Neural cell (in vitro differentiated cells): Measurements from ENCODE around the gene FOSL2. TPM values are rescaled to one million over a fixed set of nuclear protein-coding genes. Genes with fewer than 3 reads are reported as not detected.

Experiments used
- H2AFZ ChIP-seq: fragments of 200-600, 300-800 bp; sonication (generic), shearing (Covaris generic); 2 replicates; pipeline ENCODE4 v1.6.0; 2014; ENCODE audit warnings: low read depth, mild to moderate bottlenecking, antibody characterized with exemption, low read length, moderate library complexity
- H3F3A ChIP-seq: fragments of 200-600 bp; shearing (Covaris generic); 2 replicates; pipeline ENCODE4 v1.6.1; 2016; ENCODE audit warnings: mild to moderate bottlenecking, moderate library complexity, mixed read lengths, antibody characterized with exemption, low read length; ENCODE audit not compliant: insufficient read depth, poor library complexity, severe bottlenecking
- H3K27ac ChIP-seq: fragments of 200-600, 300-800 bp; sonication (generic), shearing (Covaris generic); 2 replicates; pipeline ENCODE4 v1.5.1; 2014; ENCODE audit warnings: mild to moderate bottlenecking, low read length, moderate library complexity
- H3K27me3 ChIP-seq: fragments of 300-800, 200-600 bp; sonication (generic), shearing (Covaris generic); 2 replicates; pipeline ENCODE4 v1.6.0; 2014; ENCODE audit warnings: mild to moderate bottlenecking, low read depth, low read length, moderate library complexity; ENCODE audit not compliant: insufficient read depth
- H3K36me3 ChIP-seq: fragments of 300-800, 200-600 bp; sonication (generic), shearing (Covaris generic); 2 replicates; pipeline ENCODE4 v1.5.1; 2014; ENCODE audit warnings: mild to moderate bottlenecking, antibody characterized with exemption, low read length, moderate library complexity; ENCODE audit not compliant: insufficient read depth
- H3K4me2 ChIP-seq: fragments of 300-800, 200-600 bp; sonication (generic), shearing (Covaris generic); 2 replicates; pipeline ENCODE4 v1.6.0; 2014; ENCODE audit warnings: mild to moderate bottlenecking, low read length
- H3K4me3 ChIP-seq: fragments of 300-800, 200-600 bp; sonication (generic), shearing (Covaris generic); 2 replicates; pipeline ENCODE4 v1.5.1; 2014; ENCODE audit warnings: mild to moderate bottlenecking, low read length, moderate library complexity
- H3K79me2 ChIP-seq: fragments of 200-600 bp; shearing (Covaris generic); replicated peaks from 2 replicates; pipeline ENCODE4 v1.6.0; 2014; ENCODE audit warnings: mild to moderate bottlenecking, low read length, moderate library complexity; ENCODE audit not compliant: insufficient read depth
- H3K9ac ChIP-seq: fragments of 300-800, 200-600 bp; sonication (generic), shearing (Covaris generic); 2 replicates; pipeline ENCODE4 v1.6.1; 2016; ENCODE audit warnings: mild to moderate bottlenecking, low read length, mixed read lengths
- H3K9me2 ChIP-seq: fragments of 200-600 bp; shearing (Covaris generic); 2 replicates; pipeline ENCODE4 v1.6.1; 2016; ENCODE audit warnings: mild to moderate bottlenecking, low read length, mixed read lengths; ENCODE audit not compliant: insufficient read depth
- H3K9me3 ChIP-seq: fragments of 200-600, 300-800 bp; sonication (generic), shearing (Covaris generic); 2 replicates; pipeline ENCODE4 v1.6.1; 2016; ENCODE audit warnings: mild to moderate bottlenecking, mixed run types, low read length, moderate library complexity, mixed read lengths
- H4K20me1 ChIP-seq: fragments of 200-600 bp; shearing (Covaris generic); 2 replicates; pipeline ENCODE4 v1.6.1; 2016; ENCODE audit warnings: mild to moderate bottlenecking, mixed run types; ENCODE audit not compliant: insufficient read depth
- CTCF ChIP-seq: fragments of 450-650 bp; IDR thresholded peaks from 2 replicates; pipeline ENCODE4 v1.5.1; 2014; ENCODE audit warnings: antibody characterized with exemption, mild to moderate bottlenecking, moderate library complexity; ENCODE audit not compliant: poor library complexity, severe bottlenecking
- EP300 ChIP-seq: fragments of 450-650 bp; conservative IDR thresholded peaks from 2 replicates; pipeline ENCODE4 v1.6.1; 2014; ENCODE audit warnings: antibody characterized with exemption, mild to moderate bottlenecking, moderate library complexity; ENCODE audit not compliant: poor library complexity, severe bottlenecking
- EZH2 ChIP-seq: fragments of 200-600, 300-800 bp; shearing (Covaris generic), sonication (generic); IDR thresholded peaks from 2 replicates; pipeline ENCODE4 v1.6.1; 2014; ENCODE audit warnings: antibody characterized with exemption, low read length, borderline replicate concordance, mild to moderate bottlenecking; ENCODE audit not compliant: insufficient read depth, poor library complexity, severe bottlenecking
- MXI1 ChIP-seq: fragments of 450-650 bp; conservative IDR thresholded peaks from 2 replicates; pipeline ENCODE4 v1.6.1; 2014; ENCODE audit warnings: antibody characterized with exemption, mild to moderate bottlenecking; ENCODE audit not compliant: poor library complexity, severe bottlenecking
- POLR2AphosphoS5 ChIP-seq: IDR thresholded peaks from 2 replicates; pipeline ENCODE4 v1.6.1; 2012
- RAD21 ChIP-seq: fragments of 450-650 bp; conservative IDR thresholded peaks from 2 replicates; pipeline ENCODE4 v1.6.1; 2014; ENCODE audit warnings: antibody characterized with exemption, mild to moderate bottlenecking, moderate library complexity
- REST ChIP-seq: IDR thresholded peaks from 2 replicates; pipeline ENCODE4 v1.6.1; 2012; ENCODE audit warnings: borderline replicate concordance
- SMC3 ChIP-seq: fragments of 450-650 bp; conservative IDR thresholded peaks from 2 replicates; pipeline ENCODE4 v1.6.1; 2014; ENCODE audit warnings: antibody characterized with exemption, mild to moderate bottlenecking, moderate library complexity; ENCODE audit not compliant: poor library complexity
- TAF1 ChIP-seq: IDR thresholded peaks from 2 replicates; pipeline ENCODE4 v1.6.1; 2012; ENCODE audit warnings: low read depth
- polyA plus RNA-seq: library from polyadenylated mRNA; depleted of rRNA; stranded (reverse); fragments of >200 nt; gene quantifications from 2 replicates; pipeline ENCODE4 v1.2.3, GENCODE V29; 2014

FOSL2 gene
- polyA plus RNA-seq, 1 donor from 2014 or later: 2.8 TPM

GRCh38 chr2:28408764-28409599 lies 16.3 kb downstream of the FOSL2 start:
- H4K20me1 ChIP-seq: no peaks in the 10 kb centered on the region
- H3K9me3 ChIP-seq: no peaks in the 10 kb centered on the region

More at GRCh38 chr2:28408764-28409599, 16.3 kb downstream of the FOSL2 start:
- Histone ChIP-seq H3F3A (no peaks in the 10 kb centered on the region), H3K27ac (no peak overlapping the region), H3K9me2 (no peaks in the 10 kb centered on the region), H3K79me2 (no peaks in the 10 kb centered on the region), H3K4me2 (no peak overlapping the region), H3K36me3 (no peaks in the 10 kb centered on the region), H3K27me3 (no peaks in the 10 kb centered on the region), H3K9ac (no peak overlapping the region), H3K4me3 (no peak overlapping the region), H2AFZ (no peak overlapping the region)
- TF ChIP-seq TAF1 (no peak), CTCF (no peak), EP300 (no peak), POLR2AphosphoS5 (no peak), RAD21 (no peak), REST (no peak), MXI1 (no peak), SMC3 (no peak), EZH2 (no peak)
